ENCODE data around the gene DNAJB11.
A peak's percentile ranks its signal among the peaks of the same experiment; 100 is the strongest.
"Not testable (repeated sequence)": the region's sequence is repeated elsewhere in the genome, so short reads cannot be mapped to it uniquely, and the experiment has no call there.

DNAJB11 gene

GRCh38 chr3:186551387-186551786, 19.1 kb upstream of the DNAJB11 start:
- no peak for DNase-seq

- DNase-seq, result no peak
These were observed 18.0 kb upstream of the DNAJB11 start for GRCh38 chr3:186552408-186553031.

DNA sequence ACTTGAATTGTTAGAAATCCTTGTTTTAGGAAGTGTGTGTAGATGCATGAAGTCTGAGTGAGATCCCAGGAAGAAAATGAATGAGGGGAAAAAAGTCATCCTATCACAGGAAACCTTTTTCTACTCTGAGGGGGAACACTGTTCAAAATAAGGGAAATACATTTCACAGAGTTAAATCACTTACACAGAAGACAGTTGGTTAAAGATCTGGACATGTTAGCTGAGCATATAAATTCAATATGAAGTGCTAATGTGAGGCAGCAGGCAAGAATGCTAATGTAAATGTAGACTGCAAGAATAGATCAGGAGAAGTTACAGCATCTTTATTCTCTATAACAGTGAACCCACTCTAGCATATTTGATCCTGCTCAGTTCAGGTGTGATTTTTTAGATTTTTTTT, 5.9 kb upstream of the DNAJB11 start:
- no peak for DNase-seq

- DNase-seq, result peak in 2 of 51 donors; percentile 33 to 63
These were observed 3.8 kb upstream of the DNAJB11 start for GRCh38 chr3:186566772-186567071.

GRCh38 chr3:186567072-186567921, 3.2 kb upstream of the DNAJB11 start, which contains the start of gene TBCCD1:
Gene TBCCD1, minus strand, starts transcription at chr3:186567339. Its CDS starts 3,010 bp downstream, at chr3:186564329.
- peak; percentile 53 to 95 (median 84) for DNase-seq

DNA sequence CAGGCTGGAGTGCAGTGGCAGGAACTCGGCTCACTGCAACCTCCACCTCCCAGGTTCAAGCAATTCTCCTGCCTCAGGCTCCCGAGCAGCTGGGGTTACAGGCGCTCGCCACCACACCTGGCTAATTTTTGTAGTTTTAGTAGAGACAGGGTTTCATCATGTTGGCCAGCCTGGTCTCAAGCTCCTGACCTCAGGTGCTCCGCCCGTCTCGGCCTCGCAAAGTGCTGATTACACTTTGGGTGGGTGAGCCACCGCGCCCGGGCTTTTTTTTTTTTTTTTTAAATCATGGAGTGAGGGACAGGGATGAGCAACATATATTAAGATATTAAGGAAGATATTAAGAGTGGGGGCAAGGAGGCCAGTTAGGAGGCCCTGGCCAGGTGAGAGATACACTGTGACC, 1.2 kb upstream of the DNAJB11 start:
- not testable (repeated sequence) for DNase-seq

GRCh38 chr3:186569779-186570095, 783 bp upstream of the DNAJB11 start:
- DNase-seq, result no peak

GRCh38 chr3:186570941-186571643, 572 bp downstream of the DNAJB11 start:
- DNase-seq, result no peak

GRCh38 chr3:186571644-186572013, 1.1 kb downstream of the DNAJB11 start:
- no peak for DNase-seq

- DNase-seq, result no peak
These were observed 7.0 kb downstream of the DNAJB11 start for GRCh38 chr3:186577521-186577920.

- no peak for DNase-seq
These were observed 10.3 kb downstream of the DNAJB11 start for GRCh38 chr3:186580785-186581184.

GRCh38 chr3:186582541-186582940, 12.0 kb downstream of the DNAJB11 start:
- DNase-seq, result no peak

GRCh38 chr3:186583831-186584230, 13.3 kb downstream of the DNAJB11 start:
- DNase-seq, result no peak

GRCh38 chr3:186586245-186586644, 15.7 kb downstream of the DNAJB11 start:
- DNase-seq, result not testable (repeated sequence)

DNA sequence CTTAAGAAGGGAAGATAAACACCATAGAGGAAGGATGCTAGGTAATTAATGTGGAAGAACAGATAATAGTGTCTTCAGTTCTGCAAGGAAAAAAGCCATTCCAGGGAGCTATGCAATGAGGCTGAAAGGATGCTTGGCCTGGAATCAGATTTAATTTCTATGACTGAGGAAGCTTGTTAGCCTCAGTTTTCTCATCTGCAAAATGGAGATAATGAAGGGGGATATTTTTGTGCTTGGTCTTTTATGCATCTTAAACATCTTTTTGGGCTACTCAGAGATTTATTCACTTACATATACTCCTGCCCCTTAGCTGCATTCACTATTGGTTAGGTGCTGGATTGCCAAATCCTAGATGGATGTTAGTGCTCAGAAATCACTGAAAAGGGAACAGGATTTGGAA, 16.7 kb downstream of the DNAJB11 start:
- no peak for DNase-seq

DNA sequence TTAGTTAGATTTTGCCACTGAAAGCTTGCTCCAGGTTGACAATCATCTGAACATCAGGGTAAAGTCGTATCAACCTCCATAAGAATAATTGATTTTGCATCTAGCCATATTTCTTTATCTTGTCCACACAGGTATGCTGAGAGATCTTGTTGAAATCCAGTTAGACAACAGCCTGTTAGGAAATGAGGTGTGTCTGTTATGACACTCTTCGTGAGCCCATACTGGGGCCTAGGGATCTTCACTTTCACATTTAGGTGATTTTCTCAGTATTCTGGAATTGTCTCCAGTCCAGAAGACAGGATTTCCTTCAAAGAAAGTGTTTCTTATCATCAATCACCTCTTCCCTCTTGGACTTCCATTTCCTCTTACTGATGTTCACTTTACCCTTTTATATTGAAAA, 18.1 kb downstream of the DNAJB11 start:
- DNase-seq, result no peak

DNA sequence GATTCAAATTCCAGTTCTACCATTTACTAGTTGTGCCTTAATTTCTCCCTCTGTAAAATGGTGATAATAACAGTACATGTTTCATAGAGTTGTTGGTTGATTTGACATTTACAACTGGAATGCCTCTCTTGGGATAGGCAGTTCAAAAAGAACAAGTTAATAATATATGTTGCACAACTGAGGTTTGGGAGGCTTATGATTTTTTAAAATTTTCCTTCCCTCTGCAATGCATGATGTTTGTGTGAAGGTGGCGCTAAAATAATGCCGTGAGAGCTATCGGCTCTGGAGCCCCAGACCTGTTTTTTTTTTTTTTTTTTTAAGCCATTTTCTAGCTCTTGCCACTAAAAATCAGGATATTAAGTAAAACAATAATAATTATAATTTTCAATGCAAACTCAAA, 18.6 kb downstream of the DNAJB11 start:
- no peak for DNase-seq

- no peak for DNase-seq
These were observed 19.5 kb downstream of the DNAJB11 start for GRCh38 chr3:186589856-186590579.

DNA sequence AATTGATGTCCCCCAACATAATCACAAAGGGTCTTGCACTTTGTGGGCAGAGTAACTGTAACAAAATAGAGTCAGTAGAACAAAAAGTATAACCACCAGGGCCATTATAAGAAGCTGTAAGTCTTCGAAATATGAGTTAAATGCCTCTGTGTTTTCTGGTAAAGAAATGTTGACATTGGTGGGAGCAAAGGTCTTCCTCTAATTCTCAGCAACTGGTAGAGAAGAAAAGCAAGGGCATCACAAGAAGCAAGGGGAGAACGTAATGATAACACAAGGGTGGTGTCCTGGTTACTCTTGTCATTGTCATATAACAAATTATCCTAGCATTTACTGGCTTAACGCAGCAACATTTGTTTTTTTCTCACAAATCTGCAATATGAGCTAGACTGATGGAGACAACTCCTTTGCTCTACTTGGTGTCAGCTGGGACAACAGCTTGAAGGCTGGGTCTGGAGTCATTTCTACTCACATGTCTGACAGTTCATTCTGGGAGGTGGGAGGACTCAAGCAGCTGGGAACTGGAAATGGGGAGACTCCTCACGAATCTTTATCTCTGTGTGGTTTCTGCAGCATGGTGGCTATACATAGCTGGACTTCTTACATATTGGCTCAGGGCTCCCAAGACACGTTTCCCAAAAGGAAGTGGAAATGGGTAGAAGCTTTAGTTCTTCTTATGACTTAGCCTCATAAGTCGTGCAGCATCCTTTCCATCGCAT, 20.2 kb downstream of the DNAJB11 start:
- DNase-seq, result no peak

DNA sequence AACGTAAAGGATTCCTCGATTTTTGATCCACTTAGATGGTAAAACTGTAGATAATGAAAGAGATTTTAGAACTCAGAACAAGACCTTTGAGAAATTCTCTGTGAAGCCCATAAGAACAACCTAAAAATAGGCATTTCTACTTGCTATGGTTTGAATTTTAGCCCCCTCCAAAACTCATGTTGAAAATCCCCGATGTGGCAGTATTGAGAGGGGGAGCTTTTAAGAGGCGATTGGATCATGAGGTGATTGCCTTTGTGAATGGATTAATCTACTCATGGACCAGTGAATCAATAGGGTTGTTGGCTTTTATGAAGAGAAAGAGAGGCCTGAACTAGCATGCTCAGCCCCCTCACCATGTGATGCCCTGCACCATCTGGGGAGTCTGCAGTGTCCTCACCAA, 22.2 kb downstream of the DNAJB11 start:
- no peak for DNase-seq

DNA sequence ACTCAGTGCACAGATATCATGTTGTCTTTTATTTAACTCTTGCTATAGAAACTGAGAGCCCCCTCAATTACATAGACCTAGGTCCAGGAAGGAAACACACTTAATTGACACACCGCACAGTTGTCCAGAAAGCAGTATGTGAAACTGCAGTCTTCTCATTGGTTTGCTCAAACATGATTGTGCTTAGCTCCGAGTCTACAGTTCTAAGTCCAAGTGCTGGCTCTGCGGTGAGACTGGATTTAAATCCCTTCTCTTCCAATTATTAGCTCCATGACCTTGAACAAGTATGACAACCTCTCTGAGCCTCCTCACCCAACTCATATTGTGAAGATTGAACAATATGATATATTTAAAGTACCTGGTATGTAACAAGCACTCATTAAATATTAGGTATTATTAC, 23.3 kb downstream of the DNAJB11 start:
- DNase-seq, result no peak
